ENCODE data around the gene TMEM119.
"Not testable (repeated sequence)": the region's sequence is repeated elsewhere in the genome, so short reads cannot be mapped to it uniquely, and the experiment has no call there.

The TMEM119 gene

DNA sequence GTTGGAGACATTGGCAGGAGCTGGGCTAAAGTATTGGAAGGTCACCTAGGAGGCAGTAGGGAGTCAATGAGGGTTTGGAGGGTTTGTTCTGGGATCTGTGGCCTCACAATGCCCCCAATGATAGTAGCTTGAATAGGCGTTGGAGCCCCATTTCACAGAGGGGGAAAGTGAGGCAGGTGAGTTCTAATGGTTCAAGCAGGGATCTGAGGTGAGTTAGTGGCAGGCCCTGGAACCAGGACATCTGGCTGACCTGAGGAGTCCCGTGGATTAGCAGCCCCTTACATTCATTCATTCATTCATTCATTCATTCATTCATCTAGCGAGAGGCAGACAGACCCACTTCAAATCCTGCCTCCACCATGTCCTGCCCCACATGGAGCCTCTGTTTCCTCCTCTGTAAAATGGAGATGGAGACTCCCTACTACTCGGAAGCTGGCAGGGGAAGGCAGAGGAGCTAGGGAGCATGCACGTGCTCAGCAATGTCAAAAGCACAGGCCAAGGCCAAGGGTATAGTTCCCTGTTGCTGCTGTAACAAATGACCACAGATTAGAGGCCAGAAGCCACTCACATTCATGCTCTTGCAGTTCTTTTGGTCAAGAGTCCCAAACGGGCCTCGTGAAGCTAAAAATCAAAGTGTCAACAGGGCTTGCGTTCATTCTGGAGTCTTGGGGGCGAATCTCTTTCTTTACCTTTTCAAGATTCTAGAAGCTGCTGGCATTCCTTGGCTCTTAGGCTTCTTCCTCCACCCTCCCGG is 2.2 kb upstream of the TMEM119 start:
- no peak for DNase-seq (ENCODE audit: low read depth in 3 of 3)

- DNase-seq (ENCODE audit: low read depth in 3 of 3): no peak
Measured at GRCh38 chr12:108599541-108599940, 1.7 kb upstream of the TMEM119 start.

- DNase-seq (ENCODE audit: low read depth in 3 of 3): no peak
Measured at GRCh38 chr12:108598553-108599250, 818 bp upstream of the TMEM119 start.

GRCh38 chr12:108596854-108597558 is 878 bp downstream of the TMEM119 start:
- DNase-seq (ENCODE audit: low read depth in 3 of 3): no peak

DNA sequence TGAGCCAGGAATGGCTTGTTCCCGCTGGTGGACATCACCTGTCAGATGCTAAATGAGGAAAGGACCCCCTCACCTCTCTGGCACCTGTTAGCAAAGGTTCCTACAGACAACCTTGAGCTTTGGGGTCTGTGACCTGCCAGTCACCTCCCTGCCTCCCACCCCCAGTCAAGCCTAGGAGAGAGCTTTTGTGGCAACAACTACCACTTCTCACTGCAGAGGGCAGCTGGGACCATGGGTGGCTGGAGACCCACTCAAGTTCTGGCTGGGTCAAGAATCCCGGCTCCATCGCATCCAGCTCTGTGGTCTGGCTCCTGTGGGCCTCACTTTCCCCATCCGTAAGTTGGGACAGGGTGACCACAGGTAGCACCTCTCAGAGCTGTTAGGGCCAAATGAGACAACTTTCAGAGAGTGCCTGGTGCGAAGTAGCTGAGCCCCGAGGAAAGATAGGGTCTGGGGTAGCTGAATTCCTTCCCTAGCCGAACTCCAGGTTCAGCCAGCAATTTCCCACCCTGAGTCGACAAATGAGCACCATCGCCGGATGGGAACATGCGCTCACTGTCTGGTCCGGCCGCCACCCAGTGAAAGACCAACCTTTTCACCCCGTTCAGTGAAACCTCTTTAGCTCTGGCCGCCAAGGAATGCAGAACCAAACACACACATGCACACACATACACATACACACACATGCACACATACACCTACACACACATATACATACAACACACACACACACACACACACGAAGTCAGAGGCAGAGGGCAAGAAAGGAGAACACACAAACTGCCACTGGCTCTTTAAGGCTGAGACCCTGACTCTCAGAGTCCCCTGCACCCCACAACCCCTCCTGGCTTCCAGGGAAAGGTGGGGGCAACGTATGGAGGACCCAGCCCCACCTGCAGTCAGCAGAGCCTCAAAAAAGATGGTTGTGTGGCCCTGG is 1.9 kb downstream of the TMEM119 start:
- DNase-seq (ENCODE audit: low read depth in 3 of 3): no peak

GRCh38 chr12:108594960-108595710 is 2.7 kb downstream of the TMEM119 start:
- no peak for DNase-seq (ENCODE audit: low read depth in 3 of 3)

GRCh38 chr12:108594323-108594903 is 3.5 kb downstream of the TMEM119 start:
- no peak for DNase-seq (ENCODE audit: low read depth in 3 of 3)

- DNase-seq (ENCODE audit: low read depth in 3 of 3): no peak
Measured at GRCh38 chr12:108592033-108592909, 5.6 kb downstream of the TMEM119 start.

- no peak for DNase-seq (ENCODE audit: low read depth in 3 of 3)
Measured at GRCh38 chr12:108591267-108591980, 6.5 kb downstream of the TMEM119 start.

DNA sequence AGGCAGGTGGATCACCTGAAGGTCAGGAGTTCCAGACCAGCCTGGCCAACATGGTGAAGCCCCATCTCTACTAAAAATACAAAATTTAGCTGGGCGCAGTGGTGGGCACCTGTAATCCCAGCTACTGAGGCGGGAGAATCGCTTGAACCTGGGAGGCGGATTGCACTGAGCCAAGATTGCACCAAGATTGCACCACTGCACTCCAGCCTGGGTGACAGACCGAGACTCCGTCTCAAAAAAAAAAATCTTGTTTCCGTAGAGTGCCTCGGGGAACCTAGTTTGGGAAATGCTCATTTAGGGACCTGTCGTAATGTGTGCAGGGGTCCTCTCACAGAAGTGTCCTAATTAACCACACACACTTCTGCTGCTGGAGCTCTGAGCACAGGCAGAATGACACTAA is 7.4 kb downstream of the TMEM119 start:
- not testable (repeated sequence) for DNase-seq (ENCODE audit: low read depth in 3 of 3)

GRCh38 chr12:108589840-108590229 is 8.0 kb downstream of the TMEM119 start:
- no peak for DNase-seq (ENCODE audit: low read depth in 3 of 3)

GRCh38 chr12:108589028-108589839 is 8.7 kb downstream of the TMEM119 start:
- no peak for DNase-seq (ENCODE audit: low read depth in 3 of 3)

DNA sequence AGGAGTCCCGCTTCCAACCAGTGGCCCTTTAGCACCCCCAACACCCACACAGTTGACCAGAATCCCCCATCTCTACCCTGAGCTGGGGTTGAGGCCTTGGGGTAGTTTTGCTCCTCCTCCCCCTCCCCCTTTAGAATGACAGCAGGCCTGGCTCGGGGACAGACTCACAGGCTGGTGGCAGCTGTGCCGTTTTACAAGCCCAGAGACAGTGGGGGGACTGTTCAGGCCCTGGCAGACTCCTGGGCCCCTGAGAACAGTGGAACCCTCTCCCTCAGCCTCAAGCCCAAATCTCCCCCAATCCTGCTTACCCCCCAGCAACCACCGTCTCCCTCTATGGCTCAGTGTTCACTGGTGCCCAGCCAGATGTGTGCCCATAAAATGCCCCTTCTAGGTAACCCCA is 10.1 kb downstream of the TMEM119 start:
- DNase-seq (ENCODE audit: low read depth in 3 of 3): no peak

GRCh38 chr12:108586306-108586705 is 11.6 kb downstream of the TMEM119 start:
- DNase-seq (ENCODE audit: low read depth in 3 of 3): no peak

- no peak for DNase-seq (ENCODE audit: low read depth in 3 of 3)
Measured at GRCh38 chr12:108585864-108586263, 12.0 kb downstream of the TMEM119 start.

GRCh38 chr12:108584456-108585065 is 13.3 kb downstream of the TMEM119 start:
- DNase-seq (ENCODE audit: low read depth in 3 of 3): no peak

DNA sequence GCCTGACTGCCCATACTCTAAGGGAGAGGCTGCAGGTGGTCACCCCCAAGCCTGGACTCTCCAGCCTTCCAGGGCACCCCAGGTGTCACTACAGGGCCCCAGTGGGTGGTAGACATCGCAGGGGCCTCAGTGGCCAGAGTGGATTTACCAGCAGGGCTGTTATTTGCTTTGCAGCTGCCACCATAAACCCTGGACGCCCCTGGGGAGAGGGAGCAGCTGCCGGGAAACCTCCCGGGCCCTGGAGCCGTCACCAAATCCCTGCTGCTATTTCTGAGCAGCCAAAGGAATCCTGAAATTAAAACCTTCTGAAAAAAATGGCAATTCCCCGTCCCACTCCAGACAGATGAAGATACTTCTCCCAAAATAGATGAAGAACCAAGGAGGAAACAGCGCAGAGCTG is 13.9 kb downstream of the TMEM119 start:
- DNase-seq (ENCODE audit: low read depth in 3 of 3): no peak

Data from stimulated activated CD4-positive, alpha-beta T cell treated with anti-CD3 and anti-CD28 coated beads, TNF-alpha, amount 100 ng/mL, for 4 hours (primary cell).